ENCODE results near the gene FSTL4. TPM values are rescaled to one million over a fixed set of nuclear protein-coding genes. Genes with fewer than 3 reads are reported as not detected.

The FSTL4 gene
- total RNA-seq, 2 donors from 2014 or later = 0.32 to 0.89 TPM

GRCh38 chr5:133257977-133258376 is 354.4 kb downstream of the FSTL4 start:
- H3K27ac ChIP-seq = no peak overlapping the region
- H3K4me1 ChIP-seq = no peaks in the 10 kb centered on the region
- H3K9ac ChIP-seq (ENCODE audit: low read depth in 2 of 2, low read length in 2 of 2) = no peak overlapping the region
- no peak for DNase-seq
- H3K9me3 ChIP-seq = no peaks in the 10 kb centered on the region
- intact Hi-C loops (cut with DNase I) = no loop called here
- no peaks in the 10 kb centered on the region for H3K27me3 ChIP-seq
- TF ChIP-seq, protein P1, sequence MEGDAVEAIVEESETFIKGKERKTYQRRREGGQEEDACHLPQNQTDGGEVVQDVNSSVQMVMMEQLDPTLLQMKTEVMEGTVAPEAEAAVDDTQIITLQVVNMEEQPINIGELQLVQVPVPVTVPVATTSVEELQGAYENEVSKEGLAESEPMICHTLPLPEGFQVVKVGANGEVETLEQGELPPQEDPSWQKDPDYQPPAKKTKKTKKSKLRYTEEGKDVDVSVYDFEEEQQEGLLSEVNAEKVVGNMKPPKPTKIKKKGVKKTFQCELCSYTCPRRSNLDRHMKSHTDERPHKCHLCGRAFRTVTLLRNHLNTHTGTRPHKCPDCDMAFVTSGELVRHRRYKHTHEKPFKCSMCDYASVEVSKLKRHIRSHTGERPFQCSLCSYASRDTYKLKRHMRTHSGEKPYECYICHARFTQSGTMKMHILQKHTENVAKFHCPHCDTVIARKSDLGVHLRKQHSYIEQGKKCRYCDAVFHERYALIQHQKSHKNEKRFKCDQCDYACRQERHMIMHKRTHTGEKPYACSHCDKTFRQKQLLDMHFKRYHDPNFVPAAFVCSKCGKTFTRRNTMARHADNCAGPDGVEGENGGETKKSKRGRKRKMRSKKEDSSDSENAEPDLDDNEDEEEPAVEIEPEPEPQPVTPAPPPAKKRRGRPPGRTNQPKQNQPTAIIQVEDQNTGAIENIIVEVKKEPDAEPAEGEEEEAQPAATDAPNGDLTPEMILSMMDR (IDR thresholded peaks at IDR 0.05) = no peak
- no peak overlapping the region for H3K4me3 ChIP-seq
- H3K36me3 ChIP-seq = no peaks in the 10 kb centered on the region

DNA sequence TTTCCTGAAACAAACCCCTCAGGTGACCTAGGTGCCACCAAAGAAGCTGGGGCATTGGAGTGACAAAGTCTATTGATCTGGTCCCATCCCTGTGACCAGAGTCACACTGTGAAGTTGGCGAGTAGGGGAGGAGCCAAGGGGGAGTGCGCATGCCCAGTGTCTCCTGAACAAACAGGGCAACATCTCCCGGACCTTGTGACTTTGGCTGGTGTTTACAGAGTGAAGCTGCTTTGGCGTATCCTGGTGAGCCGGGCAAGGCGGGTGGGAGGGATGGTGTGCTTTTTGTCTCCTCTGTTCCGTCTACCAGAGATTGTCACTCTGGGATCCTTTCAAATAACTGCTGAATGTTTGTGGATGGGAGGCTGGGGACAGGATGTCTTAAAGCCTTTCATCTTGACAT is 356.1 kb downstream of the FSTL4 start:
- TF ChIP-seq, protein P1 (IDR thresholded peaks at IDR 0.05) = no peak
- peak; percentile 31 for DNase-seq
- no peaks in the 10 kb centered on the region for H3K36me3 ChIP-seq
- H3K9ac ChIP-seq (ENCODE audit: low read depth in 2 of 2, low read length in 2 of 2) = no peak overlapping the region
- no peaks in the 10 kb centered on the region for H3K4me1 ChIP-seq
- H3K27me3 ChIP-seq = no peaks in the 10 kb centered on the region
- intact Hi-C loops (cut with DNase I) = no loop called here
- no peaks in the 10 kb centered on the region for H3K9me3 ChIP-seq
- H3K27ac ChIP-seq = no peak overlapping the region
- no peak overlapping the region for H3K4me3 ChIP-seq

DNA sequence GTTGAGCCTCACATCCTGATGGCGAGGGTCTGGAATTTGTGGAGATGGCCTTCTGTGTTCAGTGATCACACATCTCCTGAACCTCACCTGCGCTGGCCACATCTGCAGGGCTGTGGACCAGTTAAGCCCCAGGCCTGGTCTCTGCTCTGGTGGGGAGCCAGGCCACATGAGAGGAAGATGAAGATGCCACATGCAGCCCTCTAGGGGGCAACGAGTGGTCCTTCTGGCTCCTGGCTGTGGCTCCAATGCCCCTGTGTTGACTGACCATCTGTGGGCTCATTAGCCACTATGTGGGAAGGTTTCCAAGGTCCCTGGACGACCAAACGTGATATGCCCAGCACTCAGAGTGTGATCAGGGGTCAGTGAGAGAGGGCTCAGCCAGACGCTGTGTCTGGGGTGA is 357.5 kb downstream of the FSTL4 start:
- Histone ChIP-seq H3K27me3 (no peaks in the 10 kb centered on the region), H3K9me3 (no peaks in the 10 kb centered on the region), H3K4me3 (no peak overlapping the region)

DNA sequence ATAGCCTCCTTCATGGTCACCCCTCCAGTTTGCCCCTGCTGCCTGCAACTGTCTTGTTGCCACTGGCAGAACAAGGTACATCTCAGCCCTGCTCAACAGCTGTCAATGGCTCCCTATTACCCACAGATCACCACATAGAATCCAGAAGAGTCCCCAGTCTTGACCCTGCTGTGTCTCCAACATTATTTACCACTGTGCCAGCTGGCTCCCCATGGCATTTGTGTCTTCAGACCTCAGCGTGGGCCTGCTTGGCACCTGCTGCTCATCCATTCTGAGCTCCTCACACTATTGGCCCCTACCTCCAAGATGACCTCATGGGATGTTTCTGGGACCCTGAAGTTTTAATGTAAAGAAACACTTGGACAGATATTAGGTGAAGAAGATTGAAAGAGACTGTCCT is 358.7 kb downstream of the FSTL4 start:
- Histone ChIP-seq H3K4me3 (no peak overlapping the region), H3K27me3 (no peaks in the 10 kb centered on the region), H3K27ac (no peak overlapping the region), H3K9me3 (no peaks in the 10 kb centered on the region), H3K36me3 (no peaks in the 10 kb centered on the region), H3K9ac (ENCODE audit: low read depth in 2 of 2, low read length in 2 of 2) (no peak overlapping the region), H3K4me1 (no peaks in the 10 kb centered on the region)
- TF ChIP-seq, protein P1 (IDR thresholded peaks at IDR 0.05) = no peak
- intact Hi-C loops (cut with DNase I) = no loop called here
- DNase-seq = no peak

More for the DNA sequence above, 357.5 kb downstream of the FSTL4 start:
- Histone ChIP-seq H3K27ac (no peak overlapping the region), H3K4me1 (no peaks in the 10 kb centered on the region), H3K36me3 (no peaks in the 10 kb centered on the region), H3K9ac (ENCODE audit: low read depth in 2 of 2, low read length in 2 of 2) (no peak overlapping the region)
- no peak for DNase-seq
- TF ChIP-seq, protein P1 (IDR thresholded peaks at IDR 0.05) = no peak
- intact Hi-C loops (cut with DNase I) = no loop called here

DNA sequence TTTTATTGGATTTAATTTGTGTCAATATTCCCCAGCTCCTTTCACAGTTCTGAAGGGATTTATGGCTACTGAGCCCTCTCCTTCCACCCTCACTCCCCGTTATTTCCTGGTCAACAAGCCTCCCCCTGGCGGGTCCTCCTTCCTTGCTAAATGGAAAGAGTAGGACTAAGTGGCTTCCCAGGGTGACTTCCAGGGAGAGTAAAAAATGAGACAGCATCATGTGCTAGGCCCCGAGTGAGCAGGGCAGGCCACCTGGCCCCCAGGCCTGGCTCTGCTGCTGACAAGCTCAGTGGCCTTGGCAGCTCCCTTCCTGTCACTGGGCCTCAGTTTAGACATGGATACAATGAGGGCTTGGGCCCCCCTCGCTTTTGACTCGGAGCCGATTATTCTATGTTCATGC is 359.3 kb downstream of the FSTL4 start:
- DNase-seq = no peak
- H3K27ac ChIP-seq = no peak overlapping the region
- H3K27me3 ChIP-seq = no peaks in the 10 kb centered on the region
- no peak overlapping the region for H3K9ac ChIP-seq (ENCODE audit: low read depth in 2 of 2, low read length in 2 of 2)
- H3K4me3 ChIP-seq = no peak overlapping the region
- no peaks in the 10 kb centered on the region for H3K36me3 ChIP-seq
- no peaks in the 10 kb centered on the region for H3K4me1 ChIP-seq
- TF ChIP-seq, protein P1 (IDR thresholded peaks at IDR 0.05) = no peak
- intact Hi-C loops (cut with DNase I) = no loop called here
- no peaks in the 10 kb centered on the region for H3K9me3 ChIP-seq

- no peaks in the 10 kb centered on the region for H3K9me3 ChIP-seq
- H3K9ac ChIP-seq (ENCODE audit: low read depth in 2 of 2, low read length in 2 of 2) = no peak overlapping the region
- intact Hi-C loops (cut with DNase I) = no loop called here
- H3K4me1 ChIP-seq = no peaks in the 10 kb centered on the region
- no peak overlapping the region for H3K27ac ChIP-seq
- H3K36me3 ChIP-seq = no peaks in the 10 kb centered on the region
- no peaks in the 10 kb centered on the region for H3K27me3 ChIP-seq
- no peak overlapping the region for H3K4me3 ChIP-seq
- TF ChIP-seq, protein P1 (IDR thresholded peaks at IDR 0.05) = no peak
- DNase-seq = no peak
Observed at GRCh38 chr5:133252133-133252480, 360.2 kb downstream of the FSTL4 start.

Data from colonic mucosa (tissue), 4 donors.